Esophagus muscularis mucosa (tissue), 3 donors: ENCODE measurements around the gene NOTO.

Experiments used
- POLR2A ChIP-seq: fragments of 450-650 bp; IDR thresholded peaks from one replicate; pipeline ENCODE4 v1.6.1; 2017; ENCODE audit warnings: antibody characterized with exemption, moderate library complexity, mild to moderate bottlenecking, low read depth
- POLR2AphosphoS5 ChIP-seq, 2 donors: sonication (generic); formaldehyde crosslinking; IDR thresholded peaks; one replicate each; pipeline ENCODE4 v1.6.1; 2017; ENCODE audit warnings: antibody characterized with exemption in 2 of 2
- TF ChIP-seq, protein P1 (sequence below), 3 experiments: fragments of 200-600 bp in 2 of 3; fragments of 450-650 bp in 1 of 3; sonication (generic) in 2 of 3; IDR thresholded peaks; one replicate each; pipeline ENCODE4 v1.5.1; 2017 to 2019; ENCODE audit warnings: antibody characterized with exemption in 3 of 3, mild to moderate bottlenecking in 2 of 3, moderate library complexity in 1 of 3

DNA sequence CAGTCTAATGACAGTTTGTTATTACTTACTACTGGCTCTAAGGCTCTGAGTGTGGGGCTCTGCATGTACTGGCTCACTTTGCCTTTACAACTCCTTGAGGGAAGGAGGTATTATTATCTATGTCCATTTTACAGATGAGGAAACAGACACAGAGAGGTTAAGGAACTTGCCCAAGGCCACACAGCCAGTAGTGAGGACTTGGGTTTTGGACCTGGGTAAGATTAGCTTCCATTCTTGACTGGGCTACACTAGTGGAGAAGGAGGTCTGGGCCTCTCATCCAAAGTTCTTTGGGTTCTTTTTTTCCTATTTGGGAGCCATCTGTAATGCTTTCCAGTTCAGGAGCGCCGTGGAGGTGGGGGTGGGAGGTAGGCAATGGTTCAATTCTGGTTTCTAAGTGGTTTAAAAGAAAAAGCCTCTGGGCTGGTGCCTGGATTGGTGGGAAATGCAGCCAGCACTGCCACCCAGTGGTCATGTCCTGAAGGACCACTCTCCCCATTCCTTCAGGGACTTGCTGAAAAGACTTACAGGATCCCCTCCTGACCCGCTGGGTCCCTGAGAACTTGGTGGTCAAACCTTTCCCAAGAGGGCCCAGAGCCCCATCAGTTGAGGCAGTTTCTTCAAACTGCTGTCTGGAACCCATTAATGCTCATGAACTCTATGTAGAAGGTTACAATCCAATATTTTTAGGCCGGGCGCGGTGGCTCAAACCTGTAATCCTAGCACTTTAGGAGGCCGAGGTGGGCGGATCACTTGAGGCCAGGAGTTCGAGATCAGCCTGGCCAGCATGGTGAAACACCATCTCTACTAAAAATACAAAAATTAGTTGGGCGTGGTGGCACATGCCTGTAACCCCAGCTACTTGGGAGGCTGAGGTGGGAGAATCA lies 38.6 kb upstream of the NOTO start:
- TF ChIP-seq, protein P1, sequence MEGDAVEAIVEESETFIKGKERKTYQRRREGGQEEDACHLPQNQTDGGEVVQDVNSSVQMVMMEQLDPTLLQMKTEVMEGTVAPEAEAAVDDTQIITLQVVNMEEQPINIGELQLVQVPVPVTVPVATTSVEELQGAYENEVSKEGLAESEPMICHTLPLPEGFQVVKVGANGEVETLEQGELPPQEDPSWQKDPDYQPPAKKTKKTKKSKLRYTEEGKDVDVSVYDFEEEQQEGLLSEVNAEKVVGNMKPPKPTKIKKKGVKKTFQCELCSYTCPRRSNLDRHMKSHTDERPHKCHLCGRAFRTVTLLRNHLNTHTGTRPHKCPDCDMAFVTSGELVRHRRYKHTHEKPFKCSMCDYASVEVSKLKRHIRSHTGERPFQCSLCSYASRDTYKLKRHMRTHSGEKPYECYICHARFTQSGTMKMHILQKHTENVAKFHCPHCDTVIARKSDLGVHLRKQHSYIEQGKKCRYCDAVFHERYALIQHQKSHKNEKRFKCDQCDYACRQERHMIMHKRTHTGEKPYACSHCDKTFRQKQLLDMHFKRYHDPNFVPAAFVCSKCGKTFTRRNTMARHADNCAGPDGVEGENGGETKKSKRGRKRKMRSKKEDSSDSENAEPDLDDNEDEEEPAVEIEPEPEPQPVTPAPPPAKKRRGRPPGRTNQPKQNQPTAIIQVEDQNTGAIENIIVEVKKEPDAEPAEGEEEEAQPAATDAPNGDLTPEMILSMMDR (IDR thresholded peaks at IDR 0.05), result peak; percentile 76 to 95 (median 86)
- TF ChIP-seq POLR2A (no peak), POLR2AphosphoS5 (IDR thresholded peaks at IDR 0.05) (peak in 1 of 2 donors; percentile 20)
